ENCODE results near the gene SLCO2A1. TPM values are rescaled to one million over a fixed set of nuclear protein-coding genes. Genes with fewer than 3 reads are reported as not detected.

SLCO2A1 gene
- total and polyA plus RNA-seq, 2 of the 4 experiments (the other 2 are of a cell fraction): under 0.01 to 1.5 TPM

DNA sequence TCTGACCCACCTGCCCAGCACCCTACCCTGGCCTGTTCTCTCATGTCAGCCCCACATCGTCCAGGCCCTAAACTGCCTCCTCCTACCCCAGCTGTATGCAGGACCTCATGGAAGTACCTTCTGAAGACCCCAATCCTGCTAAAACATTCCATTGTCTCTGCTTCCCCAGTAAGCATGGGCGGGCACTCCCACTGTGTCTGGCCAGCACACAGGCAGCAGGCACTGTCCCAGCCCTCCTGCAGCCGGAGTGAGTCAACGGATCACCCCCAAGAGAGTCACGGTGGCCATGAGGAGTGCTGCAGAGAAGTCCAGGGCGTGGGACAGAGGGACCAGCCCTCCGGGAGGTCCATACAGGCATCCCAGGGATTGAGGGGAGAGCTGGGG, 36.4 kb upstream of the SLCO2A1 start:
- ChIA-PET CTCF (no interaction called here), POLR2A (ENCODE audit: unreplicated experiment) (no interaction called here)
- dilution Hi-C loops (cut with HindIII; ENCODE audit: low sequenced_read_pairs, unreplicated experiment): no loop called here
- no peak overlapping the region for H2AK9ac ChIP-seq (replicated peaks; ENCODE audit: low read depth, low read length, poor library complexity)
- H3K4me3 ChIP-seq (ENCODE audit: insufficient read depth, low read depth, low read length): no peak overlapping the region
- no peak overlapping the region for H2AFZ ChIP-seq (replicated peaks; ENCODE audit: low read length, poor library complexity)
- BruUV-seq (replicated peaks): no TSS peak
- no peak overlapping the region for H2BK20ac ChIP-seq (ENCODE audit: low read depth, low read length)
- DNase-seq (no peak), ATAC-seq (ENCODE audit: low read depth) (no peak)
- H3K9me3 ChIP-seq (ENCODE audit: control insufficient read depth, insufficient read depth, low read length): no peaks in the 10 kb centered on the region
- H3K4me1 ChIP-seq (ENCODE audit: control insufficient read depth, insufficient read depth, low read length): peaks cover 4% of the 10 kb centered on the region; the same call in 1 of the 2 replicates
- no peak overlapping the region for H3K27ac ChIP-seq (ENCODE audit: insufficient read depth, low read length)
- no peak for TF ChIP-seq MAZ (IDR thresholded peaks at IDR 0.05; ENCODE audit: borderline replicate concordance, low read depth, low read length)
- TF ChIP-seq, protein P1, sequence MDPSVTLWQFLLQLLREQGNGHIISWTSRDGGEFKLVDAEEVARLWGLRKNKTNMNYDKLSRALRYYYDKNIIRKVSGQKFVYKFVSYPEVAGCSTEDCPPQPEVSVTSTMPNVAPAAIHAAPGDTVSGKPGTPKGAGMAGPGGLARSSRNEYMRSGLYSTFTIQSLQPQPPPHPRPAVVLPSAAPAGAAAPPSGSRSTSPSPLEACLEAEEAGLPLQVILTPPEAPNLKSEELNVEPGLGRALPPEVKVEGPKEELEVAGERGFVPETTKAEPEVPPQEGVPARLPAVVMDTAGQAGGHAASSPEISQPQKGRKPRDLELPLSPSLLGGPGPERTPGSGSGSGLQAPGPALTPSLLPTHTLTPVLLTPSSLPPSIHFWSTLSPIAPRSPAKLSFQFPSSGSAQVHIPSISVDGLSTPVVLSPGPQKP (IDR thresholded peaks at IDR 0.05; ENCODE audit: borderline replicate concordance, low read depth, low read length): no peak
- TF ChIP-seq POLR2A (IDR thresholded peaks at IDR 0.05; ENCODE audit: low read depth, low read length): no peak
- no peak for TF ChIP-seq FOS (IDR thresholded peaks at IDR 0.05; ENCODE audit: low read depth, low read length)
- no peak for TF ChIP-seq CHD1 (IDR thresholded peaks at IDR 0.05; ENCODE audit: low read depth, low read length)
- no peak for TF ChIP-seq RFX5 (IDR thresholded peaks at IDR 0.05; ENCODE audit: low read depth, low read length)
- TF ChIP-seq SMC3 (IDR thresholded peaks at IDR 0.05; ENCODE audit: low read depth, low read length): no peak
- TF ChIP-seq RCOR1 (IDR thresholded peaks at IDR 0.05; ENCODE audit: insufficient replicate concordance, low read length): no peak
- TF ChIP-seq CEBPB (IDR thresholded peaks at IDR 0.05; ENCODE audit: low read depth, low read length): no peak
- TF ChIP-seq, protein P2, sequence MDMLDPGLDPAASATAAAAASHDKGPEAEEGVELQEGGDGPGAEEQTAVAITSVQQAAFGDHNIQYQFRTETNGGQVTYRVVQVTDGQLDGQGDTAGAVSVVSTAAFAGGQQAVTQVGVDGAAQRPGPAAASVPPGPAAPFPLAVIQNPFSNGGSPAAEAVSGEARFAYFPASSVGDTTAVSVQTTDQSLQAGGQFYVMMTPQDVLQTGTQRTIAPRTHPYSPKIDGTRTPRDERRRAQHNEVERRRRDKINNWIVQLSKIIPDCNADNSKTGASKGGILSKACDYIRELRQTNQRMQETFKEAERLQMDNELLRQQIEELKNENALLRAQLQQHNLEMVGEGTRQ (IDR thresholded peaks at IDR 0.05; ENCODE audit: low read depth, low read length): no peak
- no peak for TF ChIP-seq NFE2L2 (IDR thresholded peaks at IDR 0.05; ENCODE audit: low read depth, low read length)
- TF ChIP-seq BHLHE40 (IDR thresholded peaks at IDR 0.05; ENCODE audit: low read depth, low read length): no peak
- no peak for TF ChIP-seq RAD21 (IDR thresholded peaks at IDR 0.05; ENCODE audit: low read length)
- H3K18ac ChIP-seq (ENCODE audit: low read depth, low read length): no peak overlapping the region
- H3K36me3 ChIP-seq (ENCODE audit: control insufficient read depth, insufficient read depth, low read length): no peaks in the 10 kb centered on the region
- intact Hi-C loops (cut with micrococcal nuclease): no loop called here
- 0 out of 2 replicates have a peak, but pooled peaks cover 3% of the 10 kb centered on the region for H3K9me1 ChIP-seq (ENCODE audit: insufficient read depth, low read length)
- H2AK5ac ChIP-seq (ENCODE audit: low read depth, low read length): no peak overlapping the region
- H4K20me1 ChIP-seq (ENCODE audit: insufficient read depth, low read length): no peaks in the 10 kb centered on the region
- no peak overlapping the region for H3K9ac ChIP-seq (ENCODE audit: low read depth, low read length)
- WGBS, 2 experiments (ENCODE audit: extremely low coverage in 2 of 2, insufficient read length in 1 of 2): 76% methylated on average over 7 of the region's 7 CpGs; no CpG with 5 or more reads in 1 of the 2 experiments
- no peak overlapping the region for H3K14ac ChIP-seq (replicated peaks; ENCODE audit: low read depth, low read length)
- H4K8ac ChIP-seq (ENCODE audit: low read depth in 2 of 2, low read length in 2 of 2): no peak overlapping the region
- H3K23ac ChIP-seq (ENCODE audit: low read depth, low read length): no peak overlapping the region
- no peak overlapping the region for H3K4ac ChIP-seq (ENCODE audit: low read depth, low read length)
- no peak overlapping the region for H4K5ac ChIP-seq (ENCODE audit: low read depth, low read length)
- in situ Hi-C loops (cut with MboI; ENCODE audit: low sequenced_read_pairs): no loop called here
- no peak overlapping the region for H2BK5ac ChIP-seq (ENCODE audit: low read depth, low read length, poor library complexity, severe bottlenecking)
- H2BK120ac ChIP-seq (ENCODE audit: low read depth, low read length): no peak overlapping the region
- H3K79me1 ChIP-seq (ENCODE audit: low read depth in 1 of 2, low read length in 2 of 2): no peaks in the 10 kb centered on the region
- no peak overlapping the region for H3K56ac ChIP-seq (ENCODE audit: extremely low read depth, insufficient read depth, low read length)
- no peak overlapping the region for H2BK15ac ChIP-seq (ENCODE audit: low read depth, low read length)
- peaks cover 1% of the 10 kb centered on the region; the same call in 1 of the 2 replicates for H3K27me3 ChIP-seq (ENCODE audit: control insufficient read depth, insufficient read depth, low read length)
- H3K4me2 ChIP-seq (ENCODE audit: low read depth, low read length): no peak overlapping the region
- H4K91ac ChIP-seq (ENCODE audit: insufficient read depth, low read depth, low read length): no peak overlapping the region
